HUDEP-2 (cell line): Measurements from ENCODE around the gene OGFOD2.

ENCODE experiments used
- DNase-seq, 76 experiments: peaks; one replicate each; lab custom pipeline; 2025; ENCODE audit not compliant: unreplicated experiment in 76 of 76; lab: John Stamatoyannopoulos, UW

Gene OGFOD2

DNA sequence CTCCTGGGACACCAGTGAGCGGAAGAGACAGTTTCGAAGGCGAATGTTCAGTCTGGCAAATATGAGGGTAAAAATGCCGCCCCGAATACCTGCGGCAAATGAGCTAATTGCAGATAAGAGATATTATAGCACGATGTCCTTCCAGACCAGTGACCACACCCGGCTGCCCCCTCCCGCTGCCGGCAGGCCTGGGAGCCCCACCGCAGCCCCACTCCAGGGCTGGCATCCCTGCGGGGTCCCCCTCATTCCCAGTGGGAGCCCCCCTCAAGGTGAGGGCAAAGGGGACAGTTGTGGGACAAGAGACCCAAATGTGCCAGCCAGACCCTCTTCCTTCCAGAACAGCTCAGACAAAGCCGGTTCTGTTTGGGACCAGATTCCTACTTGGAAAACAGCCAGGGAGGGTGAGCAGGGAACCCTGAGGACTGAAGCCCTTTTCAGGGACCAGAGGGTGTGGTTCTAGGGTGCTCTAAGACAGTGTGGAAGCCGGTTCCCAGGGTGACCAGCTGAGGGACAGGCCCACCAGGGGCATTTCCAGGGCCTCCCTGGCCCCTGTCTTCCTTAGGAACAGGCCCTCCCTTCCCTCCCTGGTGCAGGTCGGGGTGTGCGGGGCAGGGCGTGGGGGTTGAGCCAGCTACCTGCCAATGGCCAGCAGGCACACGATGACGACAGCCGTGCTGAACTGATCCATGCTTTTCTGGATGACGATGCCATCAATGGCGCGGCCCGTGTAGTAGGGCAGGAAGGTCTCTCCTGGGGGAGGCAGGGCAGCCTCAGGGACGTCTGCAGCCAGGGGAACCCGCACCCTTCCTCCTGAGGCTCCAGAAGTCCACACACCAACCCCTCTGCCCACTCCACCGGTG is 25.0 kb upstream of the OGFOD2 start:
- DNase-seq: no peak

GRCh38 chr12:122951406-122951805 is 23.6 kb upstream of the OGFOD2 start:
- peak in 5 of 76 experiments; percentile 1 to 24 (median 6) for DNase-seq

GRCh38 chr12:122951979-122952892 is 22.8 kb upstream of the OGFOD2 start:
- peak in 64 of 76 experiments; percentile 13 to 79 (median 52) for DNase-seq

DNA sequence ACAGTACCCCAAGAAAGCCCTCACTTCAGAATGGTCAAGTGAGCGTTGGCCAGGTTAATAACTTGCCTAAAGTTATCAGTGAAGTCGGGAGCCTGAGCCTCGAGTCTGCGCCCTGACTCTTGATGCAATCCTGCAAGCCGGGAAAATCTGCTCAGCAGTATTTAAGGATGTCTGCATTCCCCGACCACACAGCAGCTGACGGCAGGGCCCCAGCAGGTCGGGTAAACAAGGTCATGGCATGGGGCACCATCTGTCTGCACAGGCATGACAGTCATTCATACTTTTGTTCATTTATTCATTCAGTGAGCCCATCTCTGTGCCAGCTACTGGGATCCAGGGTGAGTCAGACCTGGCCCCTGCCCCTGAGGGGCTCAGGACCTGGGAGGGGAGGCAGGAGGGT is 19.9 kb upstream of the OGFOD2 start:
- no peak for DNase-seq

DNA sequence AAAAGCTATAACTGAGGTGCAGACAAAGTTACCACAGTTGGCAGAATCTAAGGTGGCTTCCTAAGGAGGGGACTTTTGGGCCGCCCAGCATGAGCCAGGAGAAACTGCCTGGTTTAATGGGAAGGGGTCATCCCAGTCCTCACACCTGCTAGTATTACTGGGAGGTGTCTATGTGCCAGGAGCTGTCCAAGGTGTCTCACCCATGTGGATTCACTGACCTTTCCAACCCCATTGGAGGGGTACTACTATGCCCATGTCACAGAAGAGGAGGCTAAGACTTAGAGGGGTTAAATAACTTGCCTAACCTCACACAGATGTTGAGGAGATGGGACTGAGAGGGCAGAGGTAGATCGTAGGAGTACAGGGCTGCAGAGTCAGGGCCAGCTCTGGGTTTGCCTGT is 19.0 kb upstream of the OGFOD2 start:
- no peak for DNase-seq

DNA sequence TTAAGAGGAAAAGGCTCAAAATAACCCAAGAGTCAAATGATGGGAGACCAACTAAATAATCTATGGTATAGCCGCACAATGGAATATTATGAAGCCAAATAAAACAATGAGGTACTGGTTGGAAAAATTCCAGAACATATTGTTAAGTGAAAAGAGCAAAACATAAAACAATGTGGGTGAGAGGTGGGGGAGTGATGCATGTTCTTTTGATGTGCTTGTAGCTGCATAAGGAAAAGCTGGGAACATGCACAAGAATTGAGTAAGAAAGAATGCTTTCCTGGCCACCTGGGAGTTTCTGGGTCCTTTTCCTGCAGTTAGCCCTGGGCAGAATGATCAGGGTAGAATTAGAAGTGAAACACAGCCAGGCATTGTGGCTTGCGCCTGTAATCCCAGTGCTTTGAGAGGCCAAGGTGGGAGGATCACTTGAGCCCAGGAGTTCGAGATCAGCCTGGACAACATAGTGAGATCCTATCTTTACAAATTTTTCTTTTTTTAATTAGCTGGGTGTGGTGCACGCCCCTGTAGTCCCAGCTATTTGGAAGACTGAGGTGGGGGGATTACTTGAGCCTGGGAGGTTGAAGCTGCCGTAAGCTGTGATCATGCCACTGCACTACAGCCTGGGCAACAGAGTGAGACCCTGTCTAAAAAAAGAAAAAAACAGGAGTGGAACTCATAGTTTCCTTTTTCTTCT is 16.7 kb upstream of the OGFOD2 start:
- DNase-seq: no peak

- DNase-seq: no peak
Measured at GRCh38 chr12:122959566-122960192, 15.4 kb upstream of the OGFOD2 start.

GRCh38 chr12:122960193-122960569 is 14.9 kb upstream of the OGFOD2 start:
- no peak for DNase-seq

DNA sequence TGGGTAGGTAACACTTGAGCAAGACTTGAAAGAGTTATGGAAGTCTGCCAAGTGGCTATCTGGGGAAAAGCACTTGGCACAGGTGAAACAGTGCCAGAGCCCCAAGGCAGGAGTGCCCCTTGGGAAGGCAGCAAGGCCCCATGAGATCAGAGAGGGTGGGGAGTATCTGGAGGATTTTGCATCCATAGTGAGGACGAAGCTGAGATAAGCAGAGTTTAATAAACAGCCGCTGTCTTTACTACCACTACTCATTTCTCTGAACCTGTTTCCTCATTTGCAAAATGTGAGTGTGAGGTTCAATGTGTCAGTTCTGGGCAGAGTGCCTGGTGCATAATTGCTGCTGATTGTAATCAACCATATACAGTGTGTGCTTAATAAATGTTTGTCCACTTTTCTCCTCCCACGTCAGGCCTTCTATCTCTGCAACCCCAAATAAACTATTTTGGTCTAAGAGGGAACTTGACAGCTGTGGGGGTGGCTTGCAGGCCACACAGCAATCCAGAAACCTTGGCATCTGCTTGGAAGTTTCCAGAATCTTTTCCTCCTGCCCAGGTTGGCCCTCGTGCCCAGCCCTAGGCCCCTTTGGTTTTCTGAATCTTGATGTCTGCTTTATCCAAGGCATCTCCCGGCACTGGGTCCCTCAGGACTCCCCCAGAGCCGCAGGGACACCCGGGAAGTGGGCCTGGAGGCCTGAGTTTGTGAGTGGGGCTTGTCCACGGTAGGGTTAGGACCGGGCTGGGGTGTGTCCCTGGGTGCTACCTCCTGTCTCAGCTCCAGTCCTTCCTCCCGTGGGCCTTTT is 13.3 kb upstream of the OGFOD2 start:
- DNase-seq: peak in 44 of 76 experiments; percentile 3 to 63 (median 28)

DNA sequence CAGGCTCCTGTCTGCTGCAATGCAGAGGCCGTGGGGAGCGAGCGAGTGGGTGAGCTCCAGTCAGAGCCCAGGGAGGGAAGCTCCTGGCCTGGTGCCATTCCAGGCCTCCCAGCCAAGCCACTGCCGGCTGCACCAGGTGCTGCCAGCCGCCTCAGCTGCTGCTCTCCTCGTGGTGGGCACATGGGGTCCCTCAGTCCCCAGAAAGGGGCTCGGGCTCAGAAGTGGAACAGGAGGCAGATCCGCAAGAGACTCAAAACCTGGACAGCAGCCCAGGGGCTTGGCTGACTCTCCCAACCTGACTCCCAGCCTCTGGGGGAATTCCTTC is 11.1 kb upstream of the OGFOD2 start:
- peak in 1 of 76 experiments; percentile 14 for DNase-seq

DNA sequence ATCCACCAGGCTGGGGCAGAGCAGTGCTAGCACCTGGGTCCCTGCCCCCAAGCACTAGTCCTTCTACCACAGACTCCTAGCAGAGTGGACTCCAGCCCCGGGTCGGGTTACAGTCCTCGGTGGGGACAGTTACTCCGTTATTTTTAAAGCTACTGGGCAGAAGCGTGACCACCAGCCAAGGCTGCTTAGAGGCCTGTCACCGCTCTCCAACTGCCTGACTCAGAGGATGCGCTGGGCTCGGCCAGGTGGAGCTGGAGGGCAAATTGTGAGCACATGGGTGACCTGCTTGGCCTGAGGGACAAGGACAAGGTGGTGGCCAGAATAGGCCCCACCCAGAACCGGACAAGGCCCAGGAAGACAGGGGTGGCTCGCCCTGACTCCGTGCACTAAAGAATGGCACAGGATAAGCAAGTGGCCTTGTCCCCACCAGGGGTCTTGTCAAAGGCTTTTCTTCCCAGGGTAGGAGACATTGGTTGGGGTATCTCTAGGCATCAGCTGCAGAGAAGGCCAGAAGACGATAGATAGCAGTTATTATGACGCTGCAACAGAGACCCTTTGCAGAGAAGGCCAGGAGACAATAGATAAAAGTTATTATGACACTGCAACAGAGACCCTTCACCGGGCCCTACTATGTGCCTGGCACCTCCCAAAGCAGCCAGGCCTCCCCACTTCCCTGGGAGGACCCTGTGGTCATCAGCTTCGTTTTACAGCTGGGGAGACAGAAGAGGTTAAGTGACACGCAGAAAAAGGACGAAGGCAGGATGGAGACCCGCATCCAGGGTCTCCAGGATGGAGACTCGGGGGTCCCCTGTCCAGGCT is 10.4 kb upstream of the OGFOD2 start:
- peak in 1 of 76 experiments; percentile 9 for DNase-seq

DNA sequence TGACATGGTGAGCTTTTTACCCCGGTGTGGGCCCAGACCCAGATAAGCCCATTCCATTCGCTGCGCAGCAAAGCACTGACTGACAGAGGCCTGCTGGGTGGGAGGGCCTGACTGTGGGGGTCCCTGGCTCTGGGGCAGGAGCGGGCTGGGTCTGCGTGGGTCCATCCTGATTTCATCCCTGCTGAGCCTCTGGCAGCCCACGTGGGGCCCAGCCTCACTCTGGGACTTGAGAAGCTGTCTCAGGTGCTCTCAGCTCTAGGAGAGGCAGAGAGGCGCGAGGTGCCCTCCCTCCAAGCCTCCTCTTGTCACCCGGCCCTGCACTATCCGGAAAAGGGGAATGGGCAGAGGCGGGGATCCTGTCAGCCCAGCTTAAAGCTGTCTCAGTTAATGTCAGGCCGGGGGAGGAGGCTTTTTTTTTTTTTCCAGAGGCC is 9.7 kb upstream of the OGFOD2 start:
- no peak for DNase-seq

GRCh38 chr12:122965851-122966742 is 8.9 kb upstream of the OGFOD2 start, which contains the start of gene ABCB9:
Gene ABCB9 (minus strand): TSS chr12:122966463. CDS start chr12:122960235, 6,228 bp downstream.
- DNase-seq: peak in 75 of 76 experiments; percentile 20 to 97 (median 89)

GRCh38 chr12:122966743-122967550 is 8.1 kb upstream of the OGFOD2 start:
- DNase-seq: no peak

DNA sequence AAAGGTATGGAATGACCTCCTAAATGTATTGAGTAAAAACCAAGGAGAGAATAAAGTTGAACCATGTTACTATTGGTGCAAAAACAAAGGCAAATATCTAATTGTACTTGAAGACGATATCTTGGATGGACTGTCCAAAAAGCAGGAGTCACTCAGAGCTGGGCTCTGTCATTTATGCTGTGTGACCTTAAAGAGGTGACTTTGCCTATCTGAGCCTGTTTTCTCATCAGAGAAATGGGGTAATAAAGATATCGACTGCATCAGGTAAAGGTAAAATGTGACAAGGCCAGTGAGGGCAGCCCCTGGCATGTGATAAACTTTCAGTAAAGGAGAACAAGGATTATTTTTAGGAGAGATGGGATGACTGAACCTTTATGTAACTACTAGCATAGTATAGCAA is 6.9 kb upstream of the OGFOD2 start:
- DNase-seq: no peak

DNA sequence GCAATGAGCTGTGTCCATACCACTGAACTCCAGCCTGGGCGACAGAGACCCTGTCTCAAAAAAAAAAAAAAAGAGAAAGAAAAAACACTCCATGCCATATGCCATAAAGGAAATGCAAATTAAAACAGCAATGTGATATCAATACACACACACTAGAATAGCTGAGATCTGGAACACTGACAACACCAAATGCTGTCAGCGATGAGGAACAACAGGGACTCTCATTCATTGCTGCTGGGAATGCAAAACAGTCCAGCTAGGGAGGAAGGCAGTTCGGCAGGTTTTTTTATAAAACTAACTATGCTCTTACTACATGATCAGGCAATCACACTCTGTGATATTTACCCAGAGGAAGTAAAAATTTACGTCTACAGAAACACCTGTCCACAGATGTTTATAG is 5.4 kb upstream of the OGFOD2 start:
- DNase-seq: no peak
